ENCODE results near the gene MAN2B2.

DNA sequence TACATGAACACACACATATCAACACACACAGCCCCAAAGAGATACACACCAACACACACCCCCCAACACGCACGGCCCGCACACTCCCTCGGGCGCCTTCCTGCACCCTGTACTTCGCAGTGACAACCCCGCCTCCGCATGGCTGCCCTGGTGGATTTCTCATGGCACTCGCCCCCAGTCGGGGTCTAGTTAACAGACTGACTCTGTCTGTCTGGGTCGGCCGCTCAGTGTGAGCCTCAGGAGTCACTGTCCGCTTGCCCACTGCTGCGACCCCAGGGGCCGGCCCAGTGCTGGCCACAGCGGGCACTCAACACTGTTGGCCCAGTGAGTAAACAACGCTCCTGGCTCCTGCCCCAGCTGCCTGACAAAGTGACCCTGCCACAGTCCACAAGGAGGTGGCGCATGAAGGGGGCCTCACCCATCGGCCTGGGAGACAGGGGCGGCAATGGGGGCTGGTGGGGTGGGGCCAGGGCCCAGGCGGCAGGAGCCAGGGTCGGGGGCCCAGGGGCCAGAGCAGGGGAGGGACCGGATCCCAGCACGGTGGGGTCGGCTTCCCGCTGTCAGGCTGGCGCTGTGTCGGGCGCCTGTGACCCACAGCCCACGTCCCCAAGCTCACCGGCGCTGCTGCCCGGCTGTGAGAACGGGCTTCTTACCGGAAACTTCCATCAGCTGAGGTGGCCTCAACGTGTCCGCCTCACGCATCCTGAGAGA lies 40.2 kb upstream of the MAN2B2 start:
- TF ChIP-seq, protein P1, sequence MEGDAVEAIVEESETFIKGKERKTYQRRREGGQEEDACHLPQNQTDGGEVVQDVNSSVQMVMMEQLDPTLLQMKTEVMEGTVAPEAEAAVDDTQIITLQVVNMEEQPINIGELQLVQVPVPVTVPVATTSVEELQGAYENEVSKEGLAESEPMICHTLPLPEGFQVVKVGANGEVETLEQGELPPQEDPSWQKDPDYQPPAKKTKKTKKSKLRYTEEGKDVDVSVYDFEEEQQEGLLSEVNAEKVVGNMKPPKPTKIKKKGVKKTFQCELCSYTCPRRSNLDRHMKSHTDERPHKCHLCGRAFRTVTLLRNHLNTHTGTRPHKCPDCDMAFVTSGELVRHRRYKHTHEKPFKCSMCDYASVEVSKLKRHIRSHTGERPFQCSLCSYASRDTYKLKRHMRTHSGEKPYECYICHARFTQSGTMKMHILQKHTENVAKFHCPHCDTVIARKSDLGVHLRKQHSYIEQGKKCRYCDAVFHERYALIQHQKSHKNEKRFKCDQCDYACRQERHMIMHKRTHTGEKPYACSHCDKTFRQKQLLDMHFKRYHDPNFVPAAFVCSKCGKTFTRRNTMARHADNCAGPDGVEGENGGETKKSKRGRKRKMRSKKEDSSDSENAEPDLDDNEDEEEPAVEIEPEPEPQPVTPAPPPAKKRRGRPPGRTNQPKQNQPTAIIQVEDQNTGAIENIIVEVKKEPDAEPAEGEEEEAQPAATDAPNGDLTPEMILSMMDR (IDR thresholded peaks at IDR 0.05), result no peak
- no peak for TF ChIP-seq POLR2A (IDR thresholded peaks at IDR 0.05)
- no peak for TF ChIP-seq EP300 (IDR thresholded peaks at IDR 0.05; ENCODE audit: low read depth)
- no peak for TF ChIP-seq POLR2AphosphoS5 (IDR thresholded peaks at IDR 0.05)

Measured in transverse colon (tissue), 4 donors.